ENCODE results near the gene PDZRN4.

PDZRN4 gene

GRCh38 chr12:41462312-41462711 is 274.2 kb downstream of the PDZRN4 start:
- no peak for DNase-seq

- no peak for DNase-seq
Measured at GRCh38 chr12:41465526-41465925, 277.4 kb downstream of the PDZRN4 start.

DNA sequence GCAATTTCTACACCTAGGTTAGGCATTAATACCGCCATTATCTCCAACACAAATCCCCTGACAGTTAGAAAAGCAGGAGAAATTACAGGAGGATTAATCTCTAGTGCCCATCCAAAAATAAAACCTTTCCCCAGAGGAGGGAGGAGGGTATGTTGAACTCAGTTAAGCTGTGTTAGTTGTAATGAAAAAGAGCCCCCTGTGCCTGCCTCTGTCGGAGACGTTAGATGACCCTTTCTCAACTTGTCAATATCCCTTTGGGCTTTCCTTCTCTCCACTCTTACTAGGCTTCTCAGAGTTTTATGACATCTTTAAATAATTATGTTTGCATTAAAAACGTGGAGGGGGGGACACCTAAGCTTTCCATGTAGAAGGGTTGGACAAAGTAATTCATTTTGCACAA is 278.2 kb downstream of the PDZRN4 start:
- DNase-seq: no peak

- no peak for DNase-seq
Measured at GRCh38 chr12:41466802-41467201, 278.7 kb downstream of the PDZRN4 start.

- no peak for DNase-seq
Measured at GRCh38 chr12:41467591-41468325, 279.6 kb downstream of the PDZRN4 start.

DNA sequence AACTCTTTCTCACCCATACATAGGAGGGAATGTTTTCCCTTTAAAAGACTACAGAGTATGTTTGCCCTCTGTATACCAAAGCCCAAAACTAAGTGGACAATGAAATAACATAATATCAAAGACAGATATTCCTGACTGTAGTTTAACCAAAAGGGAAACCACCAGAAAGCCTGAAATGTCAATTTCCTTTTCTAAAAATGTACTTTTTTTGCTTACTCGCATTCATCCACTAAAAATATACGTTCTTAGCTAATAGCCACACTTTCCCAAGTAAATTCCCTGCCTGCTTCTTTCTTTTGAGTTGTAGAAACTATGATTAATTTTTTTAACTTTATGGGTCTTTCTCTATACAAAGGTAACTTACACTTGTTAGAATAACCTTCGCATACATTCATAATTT is 280.2 kb downstream of the PDZRN4 start:
- no peak for DNase-seq

DNA sequence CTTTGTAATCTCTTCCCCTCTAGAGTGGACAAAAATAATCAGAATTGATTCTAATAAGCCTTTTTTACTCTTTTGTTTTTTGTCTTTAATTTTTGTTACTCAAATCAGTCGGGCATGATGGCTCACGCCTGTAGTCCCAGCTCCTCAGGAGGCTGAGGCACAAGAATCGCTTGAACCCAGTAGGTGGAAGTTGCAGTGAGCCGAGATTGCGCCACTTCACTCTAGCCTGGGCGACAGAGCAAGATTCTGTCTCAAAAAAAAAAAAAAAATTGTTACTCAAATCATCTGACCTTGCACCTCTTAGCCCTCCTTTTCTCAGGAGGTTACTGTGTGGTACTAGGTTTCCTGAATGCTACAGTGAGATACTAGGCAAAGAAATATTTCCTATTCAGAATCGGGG is 280.6 kb downstream of the PDZRN4 start:
- DNase-seq: no peak

GRCh38 chr12:41473441-41473840 is 285.3 kb downstream of the PDZRN4 start:
- DNase-seq: no peak

- no peak for DNase-seq
Measured at GRCh38 chr12:41474001-41474400, 285.9 kb downstream of the PDZRN4 start.

DNA sequence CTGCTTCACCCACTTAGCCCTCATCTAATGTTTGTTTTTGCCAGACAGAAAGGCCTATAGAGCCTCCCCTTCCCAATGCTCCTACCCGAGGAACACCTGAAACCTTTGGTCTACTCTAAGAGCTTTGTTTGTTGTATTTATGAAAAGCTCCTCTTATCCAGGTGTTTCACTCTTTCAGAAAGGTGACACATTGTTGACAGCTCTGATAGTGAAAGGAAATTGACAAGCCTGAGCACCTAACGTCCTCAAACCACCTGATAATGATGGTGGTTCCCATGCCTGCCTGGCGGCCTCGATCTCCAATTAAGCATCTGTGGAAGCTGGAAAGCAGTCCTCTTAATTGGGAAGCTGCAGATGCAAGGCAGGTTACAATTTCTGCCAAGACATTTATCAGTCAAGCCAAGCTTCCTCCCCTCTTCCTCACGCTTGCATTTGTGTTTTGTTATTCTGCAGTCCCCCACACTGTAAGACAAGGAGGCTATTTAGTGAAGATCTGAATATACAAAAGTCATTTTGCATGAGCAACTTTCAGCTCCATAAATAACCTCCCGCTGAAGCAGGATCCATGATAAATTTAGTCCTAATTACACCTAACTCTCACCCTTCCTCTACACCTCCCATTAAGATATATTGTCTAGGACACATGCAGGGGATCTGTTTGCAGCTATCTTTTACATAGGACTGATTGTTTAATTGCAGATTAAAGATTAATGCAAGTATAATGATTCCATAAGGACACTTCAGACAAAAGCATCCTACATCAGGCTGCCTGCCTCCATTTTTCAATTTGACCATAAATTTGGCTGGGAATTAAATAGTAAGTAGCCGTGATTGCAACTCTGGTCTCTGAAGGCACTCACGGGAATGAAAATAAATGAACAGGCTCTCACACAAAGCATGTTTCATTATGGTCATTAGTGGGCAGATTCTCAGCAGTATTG is 288.6 kb downstream of the PDZRN4 start:
- peak in 1 of 2 donors; percentile 16 for DNase-seq

DNA sequence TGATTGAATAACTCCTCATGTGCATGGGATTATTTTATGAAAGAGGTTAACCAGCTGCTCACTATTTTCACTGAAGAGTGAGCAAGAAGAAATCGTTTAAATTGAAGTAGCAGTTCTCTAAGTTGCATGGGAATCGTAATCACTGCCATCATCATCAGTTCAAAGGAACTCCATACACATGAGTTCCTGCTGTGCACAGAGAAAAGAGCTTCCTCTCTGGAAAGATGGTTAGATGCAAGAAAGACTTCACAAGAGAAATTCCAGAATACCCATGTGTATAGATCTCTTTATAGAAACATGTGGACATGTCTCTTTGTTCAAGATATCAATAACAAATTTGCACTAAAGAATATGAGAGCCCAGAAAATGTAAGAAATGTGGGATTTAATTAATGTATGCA is 291.3 kb downstream of the PDZRN4 start:
- no peak for DNase-seq

- DNase-seq: no peak
Measured at GRCh38 chr12:41485203-41485602, 297.1 kb downstream of the PDZRN4 start.

GRCh38 chr12:41486718-41487117 is 298.6 kb downstream of the PDZRN4 start:
- DNase-seq: no peak

GRCh38 chr12:41496009-41496408 is 307.9 kb downstream of the PDZRN4 start:
- DNase-seq: no peak

GRCh38 chr12:41497409-41497808 is 309.3 kb downstream of the PDZRN4 start:
- no peak for DNase-seq

- no peak for DNase-seq
Measured at GRCh38 chr12:41504976-41505375, 316.9 kb downstream of the PDZRN4 start.

DNA sequence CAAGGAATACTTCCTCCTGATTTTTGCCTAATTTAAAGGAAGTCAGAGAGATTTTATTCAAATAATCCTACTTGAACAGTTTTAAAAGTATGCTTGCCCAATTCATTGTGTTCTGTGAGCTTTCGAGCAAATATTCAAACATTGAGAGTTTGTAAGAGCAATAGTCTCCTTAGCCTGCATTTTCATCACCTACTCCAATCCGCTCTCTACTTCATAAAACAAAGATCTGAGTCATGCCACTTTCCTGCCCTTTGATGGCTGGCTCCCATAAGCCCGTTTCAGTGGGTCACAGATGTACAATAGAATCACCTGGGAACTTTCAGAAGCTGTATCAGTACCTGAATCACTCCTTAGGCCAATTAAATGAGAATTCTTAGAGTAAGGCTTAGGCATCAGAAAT is 319.2 kb downstream of the PDZRN4 start:
- DNase-seq: no peak

DNA sequence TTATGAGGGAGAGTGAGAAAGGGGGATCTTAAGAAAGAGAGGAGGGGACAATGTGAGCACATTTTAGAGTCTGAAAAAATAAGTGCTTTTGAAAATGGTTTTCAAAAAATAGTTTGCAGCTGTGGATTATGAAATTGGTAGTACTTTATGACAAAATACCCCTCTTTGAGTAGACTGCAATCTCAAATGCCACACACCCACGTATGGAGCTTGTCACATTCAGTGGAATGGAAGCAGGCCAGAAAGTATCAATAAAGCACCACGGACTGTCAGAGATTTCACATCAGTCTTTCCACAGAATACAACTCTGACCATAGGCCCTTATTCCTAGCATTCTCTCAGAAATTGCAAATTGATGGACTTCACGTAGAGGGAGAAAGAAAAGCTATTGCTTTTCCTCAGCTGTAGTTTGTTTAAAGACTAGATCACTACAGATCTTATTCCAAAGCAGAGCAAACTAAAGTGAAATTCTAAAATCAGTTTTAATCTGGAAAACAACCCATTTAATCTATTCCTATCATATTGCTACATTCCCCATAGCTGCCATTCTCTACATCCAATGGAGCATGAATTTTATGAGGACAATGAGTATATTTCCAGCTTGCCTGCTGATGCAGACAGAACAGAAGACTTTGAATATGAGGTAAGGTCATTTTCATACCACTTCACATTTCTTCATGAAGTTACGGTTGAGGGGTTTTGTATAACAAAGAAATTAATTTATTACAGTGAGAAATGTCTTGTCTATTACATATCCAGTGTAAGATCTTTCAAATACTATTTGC is 321.3 kb downstream of the PDZRN4 start:
- DNase-seq: no peak

GRCh38 chr12:41510470-41510869 is 322.4 kb downstream of the PDZRN4 start:
- DNase-seq: no peak

DNA sequence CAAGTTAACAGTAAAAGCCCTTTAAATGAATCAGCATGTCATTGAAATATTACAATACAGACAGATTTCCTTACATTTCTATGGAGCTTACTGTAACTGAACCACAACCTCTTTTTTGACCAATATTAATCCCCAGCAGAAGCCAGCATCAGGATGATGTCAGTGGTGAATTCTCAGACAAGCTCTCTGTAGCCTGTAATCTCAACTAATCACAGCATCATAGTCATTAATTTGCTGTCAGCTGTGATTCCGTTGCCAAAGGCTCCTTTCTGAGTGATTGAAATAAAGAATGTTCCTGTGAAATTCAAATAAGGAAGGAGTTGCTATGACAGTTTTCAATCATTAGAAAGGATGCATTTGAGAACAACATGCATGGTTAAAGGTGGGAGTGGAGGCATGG is 323.1 kb downstream of the PDZRN4 start:
- DNase-seq: no peak

- no peak for DNase-seq
Measured at GRCh38 chr12:41512497-41512896, 324.4 kb downstream of the PDZRN4 start.

GRCh38 chr12:41514021-41514777 is 326.1 kb downstream of the PDZRN4 start:
- DNase-seq: no peak
